HepG2 (cell line): Measurements from ENCODE around the gene TEAD3. TPM values are rescaled to one million over a fixed set of nuclear protein-coding genes. Genes with fewer than 3 reads are reported as not detected.

ENCODE experiments used
- DMAP1 ChIP-seq: IDR thresholded peaks from 2 replicates; pipeline ENCODE4 v1.6.1; 2016
- ETV5 ChIP-seq: IDR thresholded peaks from 2 replicates; pipeline ENCODE4 v1.6.1; 2018; ENCODE audit warnings: missing biosample characterization, missing genetic modification reagents, inconsistent platforms, borderline replicate concordance
- GTF3A ChIP-seq: sonication (generic); formaldehyde crosslinking; conservative IDR thresholded peaks from 2 replicates; pipeline ENCODE4 v1.4.0; 2020; ENCODE audit warnings: mild to moderate bottlenecking, missing genetic modification reagents
- KAT8 ChIP-seq: IDR thresholded peaks from 2 replicates; pipeline ENCODE4 v1.6.1; 2016; ENCODE audit warnings: missing genetic modification reagents, missing compliant biosample characterization
- KMT2B ChIP-seq: IDR thresholded peaks from 2 replicates; pipeline ENCODE4 v1.6.1; 2016; ENCODE audit warnings: missing genetic modification reagents, missing compliant biosample characterization
- MATR3 ChIP-seq: sonication (generic); formaldehyde crosslinking; IDR thresholded peaks from 2 replicates; pipeline ENCODE4 v1.4.0; 2020; ENCODE audit warnings: missing genetic modification reagents
- NFE2L1 ChIP-seq: sonication (generic); formaldehyde crosslinking; IDR thresholded peaks from 2 replicates; pipeline ENCODE4 v1.4.0; 2020; ENCODE audit warnings: missing genetic modification reagents, mild to moderate bottlenecking, borderline replicate concordance
- SMC3 ChIP-seq: IDR thresholded peaks from 2 replicates; pipeline ENCODE4 v1.6.1; 2011; ENCODE audit warnings: low read length, improper control_type of control experiment
- SOX6 ChIP-seq, 2 experiments: fragments of 450-650 bp in 1 of 2; sonication (generic) in 1 of 2; formaldehyde crosslinking in 1 of 2; IDR thresholded peaks; 2 replicates each; pipeline versions ENCODE4 v1.4.0 to v1.6.1; 2017 to 2020; ENCODE audit warnings: antibody characterized with exemption in 1 of 2, mild to moderate bottlenecking in 1 of 2, missing genetic modification reagents in 1 of 2
- TOE1 ChIP-seq: sonication (generic); formaldehyde crosslinking; IDR thresholded peaks from 2 replicates; pipeline ENCODE4 v1.4.0; 2020; ENCODE audit warnings: mild to moderate bottlenecking, missing genetic modification reagents
- ZFY ChIP-seq: sonication (generic); formaldehyde crosslinking; IDR thresholded peaks from 2 replicates; pipeline ENCODE4 v1.4.0; 2020; ENCODE audit warnings: missing genetic modification reagents
- ZNF44 ChIP-seq: sonication (generic); formaldehyde crosslinking; IDR thresholded peaks from 2 replicates; pipeline ENCODE4 v1.5.1; 2020; ENCODE audit warnings: mild to moderate bottlenecking, missing genetic modification reagents
- ZNF460 ChIP-seq: sonication (generic); formaldehyde crosslinking; IDR thresholded peaks from 2 replicates; pipeline ENCODE4 v1.5.1; 2020; ENCODE audit warnings: missing genetic modification reagents, mild to moderate bottlenecking, borderline replicate concordance
- ZNF576 ChIP-seq: sonication (generic); formaldehyde crosslinking; IDR thresholded peaks from 2 replicates; pipeline ENCODE4 v1.4.0; 2020; ENCODE audit warnings: mild to moderate bottlenecking, missing genetic modification reagents
- ZNF598 ChIP-seq: sonication (generic); formaldehyde crosslinking; IDR thresholded peaks from 2 replicates; pipeline ENCODE4 v1.5.1; 2020; ENCODE audit warnings: mild to moderate bottlenecking, missing genetic modification reagents, borderline replicate concordance
- polyA plus RNA-seq, 8 experiments: library from polyadenylated mRNA; depleted of rRNA in 3 of 8; stranded (reverse) in 7 of 8; unstranded in 1 of 8; fragments of >200 nt; fragmentation: Illumina TruSeq in 4 of 8; extraction: Trizol in 4 of 8; gene quantifications; 2 replicates each; pipeline versions ENCODE4 v1.2.1 to v1.2.3, GENCODE V29; 2011 to 2016; ENCODE audit warnings: low read depth in 4 of 8, missing spikeins in 1 of 8, mixed read lengths in 1 of 8; ENCODE audit not compliant: insufficient read depth in 1 of 8
- total RNA-seq, 5 experiments: library from RNA; depleted of rRNA; stranded (reverse); fragments of >200 nt; fragmentation: Illumina TruSeq; extraction: Trizol; gene quantifications; 2 replicates each; pipeline ENCODE4 v1.2.3, GENCODE V29; 2016; ENCODE audit warnings: low read depth in 1 of 5
- TF ChIP-seq, protein P1 (sequence below): sonication (generic); formaldehyde crosslinking; IDR thresholded peaks from 2 replicates; pipeline ENCODE4 v1.5.0; 2020; ENCODE audit warnings: missing genetic modification reagents
- TF ChIP-seq, protein P2 (sequence below): IDR thresholded peaks from 2 replicates; pipeline ENCODE4 v1.6.1; 2018; ENCODE audit warnings: missing genetic modification reagents, mild to moderate bottlenecking, missing compliant biosample characterization
- TF ChIP-seq, protein P3 (sequence below): sonication (generic); formaldehyde crosslinking; IDR thresholded peaks from 2 replicates; pipeline ENCODE4 v1.4.0; 2020; ENCODE audit warnings: low read depth, mild to moderate bottlenecking, missing genetic modification reagents

The TEAD3 gene
- total and polyA plus RNA-seq, 2 of the 13 experiments (the other 11 are each of a cell fraction or from before 2014, with no cell fraction given) = 15.1 to 16.5 TPM

DNA sequence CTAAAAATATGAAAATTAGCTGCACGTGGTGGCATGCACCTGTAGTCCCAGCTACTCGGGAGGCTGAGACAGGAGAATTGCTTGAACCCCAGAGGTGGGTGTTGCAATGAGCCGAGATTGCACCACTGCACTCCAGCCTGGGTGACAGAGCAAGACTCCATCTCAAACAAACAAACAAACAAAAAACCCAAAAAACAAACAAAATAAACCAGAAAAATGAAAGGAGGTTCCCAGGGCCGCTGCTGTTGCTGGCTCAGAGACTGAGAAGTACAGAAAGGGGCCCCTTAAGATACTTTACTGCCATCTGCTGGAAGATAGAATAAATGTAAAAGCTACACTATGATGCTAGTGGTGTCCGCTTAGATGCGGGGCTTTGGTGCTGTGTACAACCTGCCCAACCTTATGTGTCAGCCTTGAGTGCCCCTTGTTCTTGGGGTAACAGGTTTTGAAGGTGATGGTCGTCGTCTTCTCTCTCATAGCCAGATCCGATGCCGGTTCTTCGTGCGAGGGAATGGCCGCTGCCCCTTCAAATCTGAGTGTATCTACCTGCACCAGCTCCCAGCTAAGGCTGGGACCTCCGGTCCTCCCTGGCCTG, 47.5 kb downstream of the TEAD3 start (continued):
- TF ChIP-seq KAT8 (CRISPR knock-in tag) = peak; percentile 26; the same call in 1 of the 2 replicates
- TF ChIP-seq ZNF598 = 0 out of 2 replicates have a peak, but pooled peaks have one; percentile 37
- 0 out of 2 replicates have a peak, but pooled peaks have one; percentile 40 for TF ChIP-seq ZNF44 (CRISPR knock-in tag)
- TF ChIP-seq DMAP1 = no peak
- 0 out of 2 replicates have a peak, but pooled peaks have one; percentile 24 for TF ChIP-seq ZFY
- TF ChIP-seq, protein P1, sequence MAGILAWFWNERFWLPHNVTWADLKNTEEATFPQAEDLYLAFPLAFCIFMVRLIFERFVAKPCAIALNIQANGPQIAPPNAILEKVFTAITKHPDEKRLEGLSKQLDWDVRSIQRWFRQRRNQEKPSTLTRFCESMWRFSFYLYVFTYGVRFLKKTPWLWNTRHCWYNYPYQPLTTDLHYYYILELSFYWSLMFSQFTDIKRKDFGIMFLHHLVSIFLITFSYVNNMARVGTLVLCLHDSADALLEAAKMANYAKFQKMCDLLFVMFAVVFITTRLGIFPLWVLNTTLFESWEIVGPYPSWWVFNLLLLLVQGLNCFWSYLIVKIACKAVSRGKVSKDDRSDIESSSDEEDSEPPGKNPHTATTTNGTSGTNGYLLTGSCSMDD (CRISPR knock-in tag) = no peak
- TF ChIP-seq NFE2L1 (CRISPR knock-in tag) = no peak
- peak; percentile 96 for TF ChIP-seq ZNF460 (CRISPR knock-in tag)
- no peak for TF ChIP-seq MATR3 (CRISPR knock-in tag)
- TF ChIP-seq SOX6 (IDR thresholded peaks at IDR 0.05) = no peak
- peak; percentile 35; the same call in 1 of the 2 replicates for TF ChIP-seq SOX6 (CRISPR knock-in tag; IDR thresholded peaks at IDR 0.05)
- TF ChIP-seq TOE1 (CRISPR knock-in tag) = no peak
- TF ChIP-seq, protein P2, sequence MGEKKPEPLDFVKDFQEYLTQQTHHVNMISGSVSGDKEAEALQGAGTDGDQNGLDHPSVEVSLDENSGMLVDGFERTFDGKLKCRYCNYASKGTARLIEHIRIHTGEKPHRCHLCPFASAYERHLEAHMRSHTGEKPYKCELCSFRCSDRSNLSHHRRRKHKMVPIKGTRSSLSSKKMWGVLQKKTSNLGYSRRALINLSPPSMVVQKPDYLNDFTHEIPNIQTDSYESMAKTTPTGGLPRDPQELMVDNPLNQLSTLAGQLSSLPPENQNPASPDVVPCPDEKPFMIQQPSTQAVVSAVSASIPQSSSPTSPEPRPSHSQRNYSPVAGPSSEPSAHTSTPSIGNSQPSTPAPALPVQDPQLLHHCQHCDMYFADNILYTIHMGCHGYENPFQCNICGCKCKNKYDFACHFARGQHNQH = no peak
- TF ChIP-seq KMT2B (CRISPR knock-in tag) = 0 out of 2 replicates have a peak, but pooled peaks have one; percentile 14
- no peak for TF ChIP-seq GTF3A
- TF ChIP-seq ZNF576 (CRISPR knock-in tag) = no peak
- TF ChIP-seq SMC3 = peak; percentile 98
- TF ChIP-seq ETV5 (CRISPR knock-in tag) = no peak
- TF ChIP-seq, protein P3, sequence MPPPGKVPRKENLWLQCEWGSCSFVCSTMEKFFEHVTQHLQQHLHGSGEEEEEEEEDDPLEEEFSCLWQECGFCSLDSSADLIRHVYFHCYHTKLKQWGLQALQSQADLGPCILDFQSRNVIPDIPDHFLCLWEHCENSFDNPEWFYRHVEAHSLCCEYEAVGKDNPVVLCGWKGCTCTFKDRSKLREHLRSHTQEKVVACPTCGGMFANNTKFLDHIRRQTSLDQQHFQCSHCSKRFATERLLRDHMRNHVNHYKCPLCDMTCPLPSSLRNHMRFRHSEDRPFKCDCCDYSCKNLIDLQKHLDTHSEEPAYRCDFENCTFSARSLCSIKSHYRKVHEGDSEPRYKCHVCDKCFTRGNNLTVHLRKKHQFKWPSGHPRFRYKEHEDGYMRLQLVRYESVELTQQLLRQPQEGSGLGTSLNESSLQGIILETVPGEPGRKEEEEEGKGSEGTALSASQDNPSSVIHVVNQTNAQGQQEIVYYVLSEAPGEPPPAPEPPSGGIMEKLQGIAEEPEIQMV (CRISPR knock-in tag) = no peak
